Ishikawa (cell line): ENCODE data around the gene NOP56.

Experiments
- CEBPB ChIP-seq: IDR thresholded peaks from 2 replicates; pipeline ENCODE4 v1.6.1; 2012
- CREB1 ChIP-seq: IDR thresholded peaks from 2 replicates; pipeline ENCODE4 v1.6.1; 2012; ENCODE audit warnings: low read depth
- EGR1 ChIP-seq: IDR thresholded peaks from 2 replicates; pipeline ENCODE4 v1.6.1; 2012
- EP300 ChIP-seq: IDR thresholded peaks from 2 replicates; pipeline ENCODE4 v1.6.1; 2012; ENCODE audit warnings: borderline replicate concordance
- FOXM1 ChIP-seq: IDR thresholded peaks from 2 replicates; pipeline ENCODE4 v1.6.1; 2012; ENCODE audit warnings: low read depth, borderline replicate concordance
- MAX ChIP-seq: IDR thresholded peaks from 2 replicates; pipeline ENCODE4 v1.6.1; 2012
- NFIC ChIP-seq: IDR thresholded peaks from 2 replicates; pipeline ENCODE4 v1.6.1; 2012
- RAD21 ChIP-seq: IDR thresholded peaks from 2 replicates; pipeline ENCODE4 v1.6.1; 2012; ENCODE audit warnings: low read depth
- REST ChIP-seq: IDR thresholded peaks from 2 replicates; pipeline ENCODE4 v1.6.1; 2012; ENCODE audit warnings: low read depth, mild to moderate bottlenecking
- TAF1 ChIP-seq: IDR thresholded peaks from 2 replicates; pipeline ENCODE4 v1.6.1; 2012; ENCODE audit warnings: low read depth, mild to moderate bottlenecking
- TCF12 ChIP-seq: IDR thresholded peaks from 2 replicates; pipeline ENCODE4 v1.6.1; 2012; ENCODE audit warnings: low read depth
- TEAD4 ChIP-seq: IDR thresholded peaks from 2 replicates; pipeline ENCODE4 v1.6.1; 2012
- YY1 ChIP-seq: IDR thresholded peaks from 2 replicates; pipeline ENCODE4 v1.6.1; 2012; ENCODE audit warnings: low read depth
- ZBTB7A ChIP-seq: IDR thresholded peaks from 2 replicates; pipeline ENCODE4 v1.6.1; 2012; ENCODE audit warnings: low read depth
- TF ChIP-seq, protein P1 (sequence below): IDR thresholded peaks from 2 replicates; pipeline ENCODE4 v1.6.1; 2012

Gene NOP56

GRCh38 chr20:2655331-2656116, 3.1 kb downstream of the NOP56 start:
- TF ChIP-seq EGR1 = no peak

DNA sequence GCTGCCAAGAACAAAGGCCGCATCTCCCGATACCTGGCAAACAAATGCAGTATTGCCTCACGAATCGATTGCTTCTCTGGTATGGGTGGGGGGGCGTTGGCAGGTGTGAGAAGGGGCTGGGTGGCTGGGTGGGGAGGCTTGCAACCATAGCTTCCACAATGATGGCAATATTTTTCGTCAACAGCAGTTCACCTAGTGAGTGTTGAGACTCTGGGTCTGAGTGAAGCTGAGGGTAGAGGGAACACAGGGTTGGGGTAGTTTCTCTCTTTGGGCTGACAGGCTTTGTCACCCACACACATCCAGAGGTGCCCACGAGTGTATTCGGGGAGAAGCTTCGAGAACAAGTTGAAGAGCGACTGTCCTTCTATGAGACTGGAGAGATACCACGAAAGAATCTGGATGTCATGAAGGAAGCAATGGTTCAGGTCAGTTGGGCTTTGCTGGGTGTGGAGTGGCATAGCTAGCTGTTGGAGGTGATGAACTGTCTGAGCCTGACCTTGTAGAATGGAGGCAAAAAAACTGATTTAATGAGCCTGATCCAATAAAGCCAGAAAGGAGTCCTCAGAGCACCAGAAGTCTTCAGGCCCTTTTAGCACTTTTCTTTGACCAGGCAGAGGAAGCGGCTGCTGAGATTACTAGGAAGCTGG, 4.2 kb downstream of the NOP56 start:
- no peak for TF ChIP-seq TEAD4
- no peak for TF ChIP-seq FOXM1
- no peak for TF ChIP-seq TAF1
- no peak for TF ChIP-seq YY1
- no peak for TF ChIP-seq RAD21
- no peak for TF ChIP-seq MAX
- TF ChIP-seq CREB1 = no peak
- TF ChIP-seq EP300 = no peak
- TF ChIP-seq ZBTB7A = no peak
- TF ChIP-seq TCF12 = no peak
- TF ChIP-seq REST = no peak
- no peak for TF ChIP-seq CEBPB
- TF ChIP-seq EGR1 = no peak
- TF ChIP-seq, protein P1, sequence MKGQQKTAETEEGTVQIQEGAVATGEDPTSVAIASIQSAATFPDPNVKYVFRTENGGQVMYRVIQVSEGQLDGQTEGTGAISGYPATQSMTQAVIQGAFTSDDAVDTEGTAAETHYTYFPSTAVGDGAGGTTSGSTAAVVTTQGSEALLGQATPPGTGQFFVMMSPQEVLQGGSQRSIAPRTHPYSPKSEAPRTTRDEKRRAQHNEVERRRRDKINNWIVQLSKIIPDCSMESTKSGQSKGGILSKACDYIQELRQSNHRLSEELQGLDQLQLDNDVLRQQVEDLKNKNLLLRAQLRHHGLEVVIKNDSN = no peak
- TF ChIP-seq NFIC = no peak

DNA sequence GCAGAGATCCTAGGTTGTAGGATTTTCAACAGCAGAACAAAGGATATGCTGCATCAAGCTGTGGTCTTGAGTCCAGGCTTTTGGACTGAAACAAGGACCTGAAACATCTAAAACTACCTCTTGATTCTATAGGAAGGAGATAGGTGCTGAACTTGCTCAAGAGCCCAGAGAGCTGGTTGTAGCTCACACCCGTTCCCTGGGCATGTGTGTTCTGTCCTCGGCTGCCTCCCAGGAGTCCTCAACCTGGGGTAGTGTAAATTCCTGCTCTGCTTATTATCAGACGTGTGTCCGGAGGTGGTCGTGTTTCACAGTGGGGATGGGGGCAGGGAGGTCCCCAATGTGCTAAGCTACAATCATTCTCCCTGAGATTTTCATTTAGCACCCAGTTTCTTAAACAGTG, 4.8 kb downstream of the NOP56 start:
- no peak for TF ChIP-seq ZBTB7A

DNA sequence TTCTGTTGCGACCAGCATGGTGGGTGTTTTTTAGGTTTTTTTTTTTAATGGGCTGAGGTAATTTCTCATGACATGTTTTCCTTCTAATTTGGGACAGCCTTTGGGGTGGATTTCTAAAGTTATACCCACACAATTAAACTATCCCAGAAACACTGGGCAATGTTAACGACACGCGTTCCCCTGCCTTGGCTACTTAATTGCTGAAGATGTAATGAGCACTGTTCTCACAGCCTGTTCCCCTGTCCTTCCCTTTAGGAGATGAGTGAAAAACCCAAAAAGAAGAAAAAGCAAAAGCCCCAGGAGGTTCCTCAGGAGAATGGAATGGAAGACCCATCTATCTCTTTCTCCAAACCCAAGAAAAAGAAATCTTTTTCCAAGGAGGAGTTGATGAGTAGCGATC, 5.2 kb downstream of the NOP56 start:
- TF ChIP-seq MAX = no peak
- no peak for TF ChIP-seq TAF1
- TF ChIP-seq, protein P1 = no peak
- TF ChIP-seq TCF12 = no peak
- TF ChIP-seq TEAD4 = no peak

DNA sequence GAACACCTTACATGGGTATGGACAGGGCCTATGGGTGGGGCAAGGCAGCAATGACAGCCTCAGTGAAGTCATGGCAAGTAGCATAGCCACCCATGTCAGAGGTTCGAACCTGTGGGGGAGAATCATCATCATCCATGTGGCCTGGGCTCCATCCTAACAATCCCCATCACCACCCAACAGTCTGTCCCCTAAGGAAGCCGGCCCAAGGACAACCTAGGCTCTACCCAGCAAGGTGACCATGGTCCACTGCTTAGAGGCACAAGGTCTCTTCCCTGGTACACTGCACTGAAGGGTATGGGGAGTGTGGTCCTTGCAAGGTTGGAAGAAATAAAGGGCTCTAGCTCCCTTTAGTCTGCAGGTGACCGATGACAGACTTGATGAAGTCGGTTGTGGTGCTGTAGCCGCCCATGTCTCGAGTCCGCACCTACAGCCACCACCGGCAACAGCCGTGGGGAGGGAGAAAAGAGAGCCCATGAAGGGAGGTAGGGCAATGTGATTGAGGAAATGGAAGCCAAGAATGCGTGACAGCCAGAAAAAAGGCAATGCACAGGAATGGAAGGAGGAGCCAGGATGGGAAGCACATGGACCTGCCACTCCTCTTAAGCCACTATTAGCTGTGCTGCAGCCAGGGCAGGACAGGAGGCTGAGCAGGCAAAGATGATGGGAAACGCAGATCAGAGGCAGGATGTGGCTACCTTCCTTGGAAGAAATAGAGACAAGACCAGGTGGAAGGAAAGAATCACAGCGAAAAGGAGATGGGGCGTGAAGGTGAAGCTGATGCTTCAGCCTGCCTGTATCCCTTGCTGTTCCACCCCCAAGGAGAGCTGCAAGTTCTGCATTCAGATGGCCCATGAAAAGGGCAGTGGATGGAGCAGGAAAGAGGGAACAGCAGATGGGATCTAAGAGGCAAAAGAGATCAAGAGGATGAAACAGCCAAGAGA, 6.3 kb downstream of the NOP56 start:
- TF ChIP-seq, protein P1 = no peak
- no peak for TF ChIP-seq ZBTB7A
- TF ChIP-seq MAX = no peak
- no peak for TF ChIP-seq YY1
- no peak for TF ChIP-seq EGR1
- TF ChIP-seq NFIC = no peak
- TF ChIP-seq CREB1 = no peak
- no peak for TF ChIP-seq FOXM1
- no peak for TF ChIP-seq RAD21
- TF ChIP-seq CEBPB = no peak
- TF ChIP-seq EP300 = no peak
- TF ChIP-seq REST = no peak
- no peak for TF ChIP-seq TEAD4
- TF ChIP-seq TCF12 = no peak
- no peak for TF ChIP-seq TAF1
